ENCODE results near the gene KDSR. TPM values are rescaled to one million over a fixed set of nuclear protein-coding genes. Genes with fewer than 3 reads are reported as not detected.

The KDSR gene
- total and polyA plus RNA-seq, 9 of the 15 experiments (the other 6 are each of a cell fraction or from before 2014, with no cell fraction given): 4.0 to 24.7 (median 12.4) TPM

DNA sequence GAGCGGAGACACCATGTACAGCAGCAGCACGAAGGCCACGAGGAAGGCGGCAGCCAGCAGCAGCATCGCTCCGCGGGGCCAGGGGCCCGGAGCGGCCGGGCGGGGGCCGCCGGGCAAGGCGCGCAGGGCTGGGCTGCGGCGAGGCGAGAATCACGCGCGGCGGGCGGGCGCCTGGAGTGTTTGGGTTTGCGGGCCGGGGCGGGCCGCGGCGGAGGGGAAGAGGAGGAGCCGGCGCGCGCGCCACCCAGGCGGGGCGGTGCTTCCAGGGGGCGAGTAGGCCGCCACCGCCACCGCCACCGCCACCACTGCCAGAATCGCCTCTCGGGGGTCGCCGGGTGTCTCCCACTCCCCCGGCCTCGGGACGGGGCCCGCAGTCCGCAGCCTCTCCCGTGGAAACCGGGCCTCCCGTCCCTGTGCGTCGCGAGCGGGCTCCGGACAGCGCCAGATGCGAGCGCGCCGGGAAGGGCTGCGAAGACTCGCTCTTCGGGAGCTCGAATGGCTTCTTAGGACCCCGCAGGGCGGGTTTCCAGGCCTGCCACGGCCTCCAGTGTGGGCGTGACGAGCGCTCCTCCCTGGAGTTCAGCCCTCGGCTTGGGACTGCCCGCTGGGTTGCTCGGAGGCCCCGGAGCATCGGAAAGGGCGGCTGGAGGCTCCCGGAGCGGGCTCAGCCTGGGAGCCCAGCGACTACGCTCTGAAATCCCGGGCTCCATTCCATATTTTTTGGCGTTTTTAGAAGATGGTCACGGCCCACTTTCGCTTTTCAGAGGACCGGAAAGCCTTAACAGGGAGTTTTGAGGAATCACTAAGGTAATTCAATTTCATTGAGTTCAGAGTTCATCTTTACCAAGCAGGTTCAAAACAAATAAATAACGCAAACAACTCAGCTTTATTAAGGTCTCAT is at the start of gene KDSR (continued):
- no peak for TF ChIP-seq ZEB2 (IDR thresholded peaks at IDR 0.05)
- TF ChIP-seq, protein P1, sequence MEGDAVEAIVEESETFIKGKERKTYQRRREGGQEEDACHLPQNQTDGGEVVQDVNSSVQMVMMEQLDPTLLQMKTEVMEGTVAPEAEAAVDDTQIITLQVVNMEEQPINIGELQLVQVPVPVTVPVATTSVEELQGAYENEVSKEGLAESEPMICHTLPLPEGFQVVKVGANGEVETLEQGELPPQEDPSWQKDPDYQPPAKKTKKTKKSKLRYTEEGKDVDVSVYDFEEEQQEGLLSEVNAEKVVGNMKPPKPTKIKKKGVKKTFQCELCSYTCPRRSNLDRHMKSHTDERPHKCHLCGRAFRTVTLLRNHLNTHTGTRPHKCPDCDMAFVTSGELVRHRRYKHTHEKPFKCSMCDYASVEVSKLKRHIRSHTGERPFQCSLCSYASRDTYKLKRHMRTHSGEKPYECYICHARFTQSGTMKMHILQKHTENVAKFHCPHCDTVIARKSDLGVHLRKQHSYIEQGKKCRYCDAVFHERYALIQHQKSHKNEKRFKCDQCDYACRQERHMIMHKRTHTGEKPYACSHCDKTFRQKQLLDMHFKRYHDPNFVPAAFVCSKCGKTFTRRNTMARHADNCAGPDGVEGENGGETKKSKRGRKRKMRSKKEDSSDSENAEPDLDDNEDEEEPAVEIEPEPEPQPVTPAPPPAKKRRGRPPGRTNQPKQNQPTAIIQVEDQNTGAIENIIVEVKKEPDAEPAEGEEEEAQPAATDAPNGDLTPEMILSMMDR (IDR thresholded peaks at IDR 0.05 in 2 of 3, conservative IDR thresholded peaks at IDR 0.05 in 1 of 3; ENCODE audit: insufficient read depth in 2 of 3, low read depth in 1 of 3, low read length in 3 of 3): no peak
- TF ChIP-seq TRIM28 (IDR thresholded peaks at IDR 0.05): no peak
- peak; percentile 66 for TF ChIP-seq ETV1 (tag; conservative IDR thresholded peaks at IDR 0.05; ENCODE audit: low read depth)
- TF ChIP-seq, protein P2, sequence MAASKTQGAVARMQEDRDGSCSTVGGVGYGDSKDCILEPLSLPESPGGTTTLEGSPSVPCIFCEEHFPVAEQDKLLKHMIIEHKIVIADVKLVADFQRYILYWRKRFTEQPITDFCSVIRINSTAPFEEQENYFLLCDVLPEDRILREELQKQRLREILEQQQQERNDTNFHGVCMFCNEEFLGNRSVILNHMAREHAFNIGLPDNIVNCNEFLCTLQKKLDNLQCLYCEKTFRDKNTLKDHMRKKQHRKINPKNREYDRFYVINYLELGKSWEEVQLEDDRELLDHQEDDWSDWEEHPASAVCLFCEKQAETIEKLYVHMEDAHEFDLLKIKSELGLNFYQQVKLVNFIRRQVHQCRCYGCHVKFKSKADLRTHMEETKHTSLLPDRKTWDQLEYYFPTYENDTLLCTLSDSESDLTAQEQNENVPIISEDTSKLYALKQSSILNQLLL (CRISPR knock-in tag; IDR thresholded peaks at IDR 0.05; ENCODE audit: borderline replicate concordance): no peak
- no peak for TF ChIP-seq ZNF717 (CRISPR knock-in tag; IDR thresholded peaks at IDR 0.05)
- no peak for TF ChIP-seq ZNF184 (CRISPR knock-in tag; IDR thresholded peaks at IDR 0.05)
- no peak for TF ChIP-seq ZNF239 (CRISPR knock-in tag; IDR thresholded peaks at IDR 0.05)
- no peak for TF ChIP-seq ZNF561 (CRISPR knock-in tag; conservative IDR thresholded peaks at IDR 0.05)
- no peak for TF ChIP-seq MAFF (IDR thresholded peaks at IDR 0.05; ENCODE audit: low read length)
- TF ChIP-seq YY1 (IDR thresholded peaks at IDR 0.05; ENCODE audit: borderline replicate concordance in 1 of 3, control insufficient read depth in 1 of 3, extremely low read depth in 1 of 3, insufficient read depth in 3 of 3, insufficient read length in 1 of 3, insufficient replicate concordance in 2 of 3, low read depth in 1 of 3, low read length in 2 of 3): peak in 2 of 3 experiments; percentile 60 to 72
- TF ChIP-seq, protein P3, sequence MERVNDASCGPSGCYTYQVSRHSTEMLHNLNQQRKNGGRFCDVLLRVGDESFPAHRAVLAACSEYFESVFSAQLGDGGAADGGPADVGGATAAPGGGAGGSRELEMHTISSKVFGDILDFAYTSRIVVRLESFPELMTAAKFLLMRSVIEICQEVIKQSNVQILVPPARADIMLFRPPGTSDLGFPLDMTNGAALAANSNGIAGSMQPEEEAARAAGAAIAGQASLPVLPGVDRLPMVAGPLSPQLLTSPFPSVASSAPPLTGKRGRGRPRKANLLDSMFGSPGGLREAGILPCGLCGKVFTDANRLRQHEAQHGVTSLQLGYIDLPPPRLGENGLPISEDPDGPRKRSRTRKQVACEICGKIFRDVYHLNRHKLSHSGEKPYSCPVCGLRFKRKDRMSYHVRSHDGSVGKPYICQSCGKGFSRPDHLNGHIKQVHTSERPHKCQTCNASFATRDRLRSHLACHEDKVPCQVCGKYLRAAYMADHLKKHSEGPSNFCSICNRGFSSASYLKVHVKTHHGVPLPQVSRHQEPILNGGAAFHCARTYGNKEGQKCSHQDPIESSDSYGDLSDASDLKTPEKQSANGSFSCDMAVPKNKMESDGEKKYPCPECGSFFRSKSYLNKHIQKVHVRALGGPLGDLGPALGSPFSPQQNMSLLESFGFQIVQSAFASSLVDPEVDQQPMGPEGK (CRISPR knock-in tag; IDR thresholded peaks at IDR 0.05; ENCODE audit: borderline replicate concordance): no peak
- peak; percentile 94 for TF ChIP-seq HDAC3 (IDR thresholded peaks at IDR 0.05; ENCODE audit: borderline replicate concordance, partially characterized antibody)
- TF ChIP-seq ZSCAN29 (IDR thresholded peaks at IDR 0.05): no peak
- peak; percentile 95 for TF ChIP-seq RBFOX2 (IDR thresholded peaks at IDR 0.05; ENCODE audit: low read depth, low read length)
- TF ChIP-seq NUFIP1 (IDR thresholded peaks at IDR 0.05; ENCODE audit: partially characterized antibody): peak; percentile 95
- no peak for TF ChIP-seq ZBTB1 (CRISPR knock-in tag; IDR thresholded peaks at IDR 0.05; ENCODE audit: borderline replicate concordance, low read depth)
- peak; percentile 64 to 72; a peak in 3 of 4 replicates for TF ChIP-seq NRF1 (conservative IDR thresholded peaks at IDR 0.05 in 1 of 2, IDR thresholded peaks at IDR 0.05 in 1 of 2)
- no peak for TF ChIP-seq ZNF707 (CRISPR knock-in tag; conservative IDR thresholded peaks at IDR 0.05)
- TF ChIP-seq SMC3 (conservative IDR thresholded peaks at IDR 0.05; ENCODE audit: insufficient read depth, low read depth, low read length): no peak
- TF ChIP-seq ERF (CRISPR knock-in tag; IDR thresholded peaks at IDR 0.05): no peak
